SH-SY5Y (cell line): Measurements from ENCODE around the gene SREBF1.

ENCODE experiments used
- GATA2 ChIP-seq: IDR thresholded peaks from 2 replicates; pipeline ENCODE4 v1.6.1; 2011; ENCODE audit warnings: mild to moderate bottlenecking, low read depth, low read length
- GATA3 ChIP-seq: IDR thresholded peaks from 2 replicates; pipeline ENCODE4 v1.6.1; 2011; ENCODE audit warnings: low read depth, mild to moderate bottlenecking, low read length, moderate library complexity

DNA sequence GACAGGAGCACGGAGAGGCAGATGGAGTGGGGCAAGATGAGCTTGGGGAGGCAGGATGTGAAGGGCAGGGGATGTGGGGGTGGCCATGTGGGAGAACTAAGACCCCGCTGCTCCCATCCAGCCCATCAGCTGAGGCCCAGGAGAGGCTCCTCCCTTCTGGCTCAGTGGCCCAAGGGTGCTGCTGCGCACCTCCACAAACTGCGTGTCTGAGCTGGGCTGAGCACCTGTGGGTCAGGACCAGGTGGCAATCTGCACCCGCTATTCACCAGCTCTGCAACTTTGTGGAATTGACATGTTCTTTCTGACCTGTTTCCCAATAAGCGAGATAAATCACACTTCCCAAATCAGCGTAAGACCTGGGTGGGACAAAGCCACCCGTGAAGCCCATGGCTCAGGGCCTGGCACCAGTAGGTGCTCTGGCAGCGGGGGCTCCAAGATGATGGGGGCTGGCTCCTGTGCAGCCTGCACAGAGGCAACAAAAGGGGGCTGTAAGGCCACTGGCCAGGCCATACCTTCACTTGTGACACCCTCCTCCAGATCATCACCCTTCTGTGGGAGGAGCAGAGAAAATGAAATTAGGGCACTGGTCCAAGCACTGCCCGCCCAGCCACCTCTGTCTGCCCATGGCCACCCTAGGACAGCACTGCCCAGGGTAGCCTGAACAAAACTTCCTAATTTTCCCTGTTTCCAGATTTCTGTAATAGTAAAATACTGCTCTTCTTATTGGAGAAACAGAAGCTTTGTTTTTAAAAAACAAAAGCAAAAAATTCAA, 11.7 kb upstream of the SREBF1 start:
- no peak for TF ChIP-seq GATA2
- TF ChIP-seq GATA3, result no peak
